ENCODE measurements around the gene GPC3.

Gene GPC3

GRCh38 chrX:133681897-133682296 lies 303.5 kb downstream of the GPC3 start:
- DNase-seq (ENCODE audit: low read depth), result no peak

- DNase-seq (ENCODE audit: low read depth), result no peak
These were observed 304.0 kb downstream of the GPC3 start for GRCh38 chrX:133681421-133681820.

GRCh38 chrX:133677123-133678063 lies 308.0 kb downstream of the GPC3 start:
- DNase-seq (ENCODE audit: low read depth), result no peak

- DNase-seq (ENCODE audit: low read depth), result no peak
These were observed 308.9 kb downstream of the GPC3 start for GRCh38 chrX:133676344-133677122.

GRCh38 chrX:133674726-133675470 lies 310.5 kb downstream of the GPC3 start:
- DNase-seq (ENCODE audit: low read depth), result no peak

- DNase-seq (ENCODE audit: low read depth), result no peak
These were observed 315.0 kb downstream of the GPC3 start for GRCh38 chrX:133670383-133670782.

- DNase-seq (ENCODE audit: low read depth), result no peak
These were observed 316.2 kb downstream of the GPC3 start for GRCh38 chrX:133669214-133669613.

GRCh38 chrX:133668225-133668931 lies 317.0 kb downstream of the GPC3 start:
- no peak for DNase-seq (ENCODE audit: low read depth)

GRCh38 chrX:133666256-133666655 lies 319.1 kb downstream of the GPC3 start:
- DNase-seq (ENCODE audit: low read depth), result no peak

GRCh38 chrX:133661962-133662839 lies 323.2 kb downstream of the GPC3 start:
- no peak for DNase-seq (ENCODE audit: low read depth)

GRCh38 chrX:133660281-133660680 lies 325.1 kb downstream of the GPC3 start:
- no peak for DNase-seq (ENCODE audit: low read depth)

GRCh38 chrX:133658293-133658911 lies 327.0 kb downstream of the GPC3 start:
- no peak for DNase-seq (ENCODE audit: low read depth)

GRCh38 chrX:133655275-133656265 lies 329.8 kb downstream of the GPC3 start:
- DNase-seq (ENCODE audit: low read depth), result no peak

GRCh38 chrX:133654811-133655210 lies 330.6 kb downstream of the GPC3 start:
- no peak for DNase-seq (ENCODE audit: low read depth)

- DNase-seq (ENCODE audit: low read depth), result no peak
These were observed 332.0 kb downstream of the GPC3 start for GRCh38 chrX:133653358-133653757.

GRCh38 chrX:133652185-133652584 lies 333.2 kb downstream of the GPC3 start:
- no peak for DNase-seq (ENCODE audit: low read depth)

- no peak for DNase-seq (ENCODE audit: low read depth)
These were observed 335.2 kb downstream of the GPC3 start for GRCh38 chrX:133650239-133650638.

GRCh38 chrX:133649651-133650050 lies 335.7 kb downstream of the GPC3 start:
- no peak for DNase-seq (ENCODE audit: low read depth)

GRCh38 chrX:133648594-133648993 lies 336.8 kb downstream of the GPC3 start:
- DNase-seq (ENCODE audit: low read depth), result no peak

All from activated T-helper 1 cell treated with Interleukin-2 at 50 U/mL for 16 hours (primary cell).